ENCODE measurements around the gene SMCO4. TPM values are rescaled to one million over a fixed set of nuclear protein-coding genes. Genes with fewer than 3 reads are reported as not detected.

SMCO4 gene
- total RNA-seq, 2 experiments from 2014 or later = 0.30 TPM; not detected in 1

- Mint-ChIP-seq H3K27ac (no peak overlapping the region), H3K36me3 (ENCODE audit: low read depth) (no peaks in the 10 kb centered on the region), H3K4me1 (ENCODE audit: low read depth) (peaks cover 6% of the 10 kb centered on the region), H3K27me3 (peaks cover 17% of the 10 kb centered on the region), H3K4me3 (no peak overlapping the region), H3K9me3 (no peaks in the 10 kb centered on the region)
- intact Hi-C loops (cut with DNase I, micrococcal nuclease) = no loop called here
- Histone ChIP-seq H3K9me3 (ENCODE audit: control insufficient read depth in 1 of 2, insufficient read depth in 1 of 2, low read length in 2 of 2) (no peaks in the 10 kb centered on the region), H3K36me3 (ENCODE audit: insufficient read depth, low read length) (no peaks in the 10 kb centered on the region), H3K27me3 (ENCODE audit: control insufficient read depth in 1 of 2, insufficient read depth in 2 of 2, low read length in 2 of 2) (peaks cover 2 to 13% of the 10 kb centered on the region in 2 experiments), H3K27ac (ENCODE audit: low read depth in 1 of 2, low read length in 2 of 2) (no peak overlapping the region), H3K4me1 (ENCODE audit: insufficient read depth, low read length) (peaks cover 3% of the 10 kb centered on the region), H3K4me3 (ENCODE audit: low read length) (no peak overlapping the region)
- ChIA-PET CTCF (no interaction called here), POLR2A (no interaction called here)
- no peak for ATAC-seq (ENCODE audit: poor library complexity)
- no peak for DNase-seq
- TF ChIP-seq, protein P1, sequence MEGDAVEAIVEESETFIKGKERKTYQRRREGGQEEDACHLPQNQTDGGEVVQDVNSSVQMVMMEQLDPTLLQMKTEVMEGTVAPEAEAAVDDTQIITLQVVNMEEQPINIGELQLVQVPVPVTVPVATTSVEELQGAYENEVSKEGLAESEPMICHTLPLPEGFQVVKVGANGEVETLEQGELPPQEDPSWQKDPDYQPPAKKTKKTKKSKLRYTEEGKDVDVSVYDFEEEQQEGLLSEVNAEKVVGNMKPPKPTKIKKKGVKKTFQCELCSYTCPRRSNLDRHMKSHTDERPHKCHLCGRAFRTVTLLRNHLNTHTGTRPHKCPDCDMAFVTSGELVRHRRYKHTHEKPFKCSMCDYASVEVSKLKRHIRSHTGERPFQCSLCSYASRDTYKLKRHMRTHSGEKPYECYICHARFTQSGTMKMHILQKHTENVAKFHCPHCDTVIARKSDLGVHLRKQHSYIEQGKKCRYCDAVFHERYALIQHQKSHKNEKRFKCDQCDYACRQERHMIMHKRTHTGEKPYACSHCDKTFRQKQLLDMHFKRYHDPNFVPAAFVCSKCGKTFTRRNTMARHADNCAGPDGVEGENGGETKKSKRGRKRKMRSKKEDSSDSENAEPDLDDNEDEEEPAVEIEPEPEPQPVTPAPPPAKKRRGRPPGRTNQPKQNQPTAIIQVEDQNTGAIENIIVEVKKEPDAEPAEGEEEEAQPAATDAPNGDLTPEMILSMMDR (IDR thresholded peaks at IDR 0.05) = no peak
Observed at GRCh38 chr11:93559681-93560080, 16.5 kb upstream of the SMCO4 start.

GRCh38 chr11:93552874-93553273 is 9.7 kb upstream of the SMCO4 start:
- Mint-ChIP-seq H3K27me3 (peaks cover 28% of the 10 kb centered on the region), H3K36me3 (ENCODE audit: low read depth) (no peaks in the 10 kb centered on the region), H3K27ac (no peak overlapping the region), H3K4me3 (no peak overlapping the region), H3K4me1 (ENCODE audit: low read depth) (no peaks in the 10 kb centered on the region), H3K9me3 (no peaks in the 10 kb centered on the region)
- CTCF ChIA-PET = no interaction called here
- peaks cover 5 to 14% of the 10 kb centered on the region in 2 experiments for H3K27me3 ChIP-seq (ENCODE audit: control insufficient read depth in 1 of 2, insufficient read depth in 2 of 2, low read length in 2 of 2)
- TF ChIP-seq, protein P1 (IDR thresholded peaks at IDR 0.05) = no peak
- H3K9me3 ChIP-seq (ENCODE audit: control insufficient read depth in 1 of 2, insufficient read depth in 1 of 2, low read length in 2 of 2) = no peaks in the 10 kb centered on the region
- intact Hi-C loops (cut with DNase I, micrococcal nuclease) = no loop called here
- no peaks in the 10 kb centered on the region for H3K36me3 ChIP-seq (ENCODE audit: insufficient read depth, low read length)
- POLR2A ChIA-PET = no interaction called here
- no peak overlapping the region for H3K4me3 ChIP-seq (ENCODE audit: low read length)
- no peak for DNase-seq
- H3K4me1 ChIP-seq (ENCODE audit: insufficient read depth, low read length) = no peaks in the 10 kb centered on the region
- H3K27ac ChIP-seq (ENCODE audit: low read depth in 1 of 2, low read length in 2 of 2) = no peak overlapping the region
- no peak for ATAC-seq (ENCODE audit: poor library complexity)

GRCh38 chr11:93549976-93550375 is 6.8 kb upstream of the SMCO4 start:
- TF ChIP-seq, protein P1 (IDR thresholded peaks at IDR 0.05) = no peak
- POLR2A ChIA-PET = interaction anchor here (0.7 kb wide), 1 partner anchor 315 kb away, joined by 5 read pairs; no protein-coding TSS in a partner anchor

More at GRCh38 chr11:93549976-93550375, 6.8 kb upstream of the SMCO4 start:
- Mint-ChIP-seq H3K9me3 (no peaks in the 10 kb centered on the region), H3K27me3 (peaks cover 14% of the 10 kb centered on the region), H3K4me3 (no peak overlapping the region), H3K4me1 (ENCODE audit: low read depth) (no peaks in the 10 kb centered on the region), H3K36me3 (ENCODE audit: low read depth) (no peaks in the 10 kb centered on the region), H3K27ac (no peak overlapping the region)
- peaks cover 4 to 5% of the 10 kb centered on the region in 2 experiments for H3K27me3 ChIP-seq (ENCODE audit: control insufficient read depth in 1 of 2, insufficient read depth in 2 of 2, low read length in 2 of 2)
- DNase-seq (no peak), ATAC-seq (ENCODE audit: poor library complexity) (no peak)
- no peaks in the 10 kb centered on the region for H3K36me3 ChIP-seq (ENCODE audit: insufficient read depth, low read length)
- H3K4me3 ChIP-seq (ENCODE audit: low read length) = no peak overlapping the region
- no peak overlapping the region for H3K27ac ChIP-seq (ENCODE audit: low read depth in 1 of 2, low read length in 2 of 2)
- intact Hi-C loops (cut with DNase I, micrococcal nuclease) = loop anchor here (5.0 to 10.0 kb wide), 3 partner anchors 95 to 235 kb away; partner anchors contain the start of gene MED17 (in 1 of the 2)
- no peaks in the 10 kb centered on the region for H3K4me1 ChIP-seq (ENCODE audit: insufficient read depth, low read length)
- no peaks in the 10 kb centered on the region for H3K9me3 ChIP-seq (ENCODE audit: control insufficient read depth in 1 of 2, insufficient read depth in 1 of 2, low read length in 2 of 2)
- CTCF ChIA-PET = no interaction called here

Measured in CD4-positive, alpha-beta T cell (primary cell).